ENCODE data around the gene INPP5E. TPM values are rescaled to one million over a fixed set of nuclear protein-coding genes. Genes with fewer than 3 reads are reported as not detected.

Gene INPP5E
- total and polyA plus RNA-seq, 12 donors = 6.6 to 16.8 (median 9.3) TPM

GRCh38 chr9:136441681-136442245 lies 2.1 kb upstream of the INPP5E start:
- H3K27me3 ChIP-seq = no peaks in the 10 kb centered on the region
- ATAC-seq (no peak), DNase-seq (no peak)
- peaks cover 3 to 69% (median 36%) of the 10 kb centered on the region in 9 donors for H3K36me3 ChIP-seq
- intact Hi-C loops (cut with DNase I) = no loop called here
- H3K4me3 ChIP-seq = no peak overlapping the region
- no peak for TF ChIP-seq CTCF (IDR thresholded peaks at IDR 0.05)
- H3K4me1 ChIP-seq = peaks cover 12 to 36% (median 30%) of the 10 kb centered on the region in 9 donors
- H3K9me3 ChIP-seq = no peaks in the 10 kb centered on the region
- 81 to 82% methylated on average over 17 of the region's 17 CpGs for WGBS, 2 donors
- no peak overlapping the region for H3K27ac ChIP-seq

- WGBS, 2 donors = 92 to 95% methylated on average over 15 of the region's 15 CpGs
- TF ChIP-seq CTCF (IDR thresholded peaks at IDR 0.05) = no peak
- no peaks in the 10 kb centered on the region for H3K9me3 ChIP-seq
- DNase-seq = no peak
- peaks cover 3 to 68% (median 31%) of the 10 kb centered on the region in 9 donors for H3K36me3 ChIP-seq
- intact Hi-C loops (cut with DNase I) = no loop called here
- no peak for ATAC-seq
- H3K27ac ChIP-seq = peak overlapping the region in 1 of 10 donors; percentile 88
- no peak overlapping the region for H3K4me3 ChIP-seq
- H3K4me1 ChIP-seq = peaks cover 17 to 41% (median 35%) of the 10 kb centered on the region in 9 donors
- no peaks in the 10 kb centered on the region for H3K27me3 ChIP-seq
Measured at GRCh38 chr9:136441191-136441680, 1.6 kb upstream of the INPP5E start.

- Histone ChIP-seq H3K27ac (peak overlapping the region; percentile 15 to 91 (median 88)), H3K4me1 (peaks cover 18 to 43% (median 38%) of the 10 kb centered on the region in 9 donors), H3K9me3 (no peaks in the 10 kb centered on the region), H3K27me3 (no peaks in the 10 kb centered on the region), H3K4me3 (peak overlapping the region; percentile 78 to 99 (median 96)), H3K36me3 (peaks cover 3 to 60% (median 21%) of the 10 kb centered on the region in 9 donors)
- TF ChIP-seq CTCF (IDR thresholded peaks at IDR 0.05) = no peak
- WGBS, 2 donors = 0% methylated on average over 86 to 91 of the region's 91 CpGs
- intact Hi-C loops (cut with DNase I) = no loop called here
- peak; percentile 9 to 51 (median 17) for ATAC-seq
- peak in 1 of 2 donors; percentile 33 for DNase-seq
Measured at GRCh38 chr9:136438548-136439480, 831 bp downstream of the INPP5E start.

- H3K36me3 ChIP-seq = peaks cover under 1 to 60% (median 16%) of the 10 kb centered on the region in 9 donors
- intact Hi-C loops (cut with DNase I) = no loop called here
- H3K27ac ChIP-seq = peak overlapping the region in 5 of 10 donors; percentile 78 to 90 (median 86)
- ATAC-seq (peak in 2 of 8 donors; percentile 7 to 17), DNase-seq (no peak)
- no peaks in the 10 kb centered on the region for H3K27me3 ChIP-seq
- H3K9me3 ChIP-seq = no peaks in the 10 kb centered on the region
- H3K4me1 ChIP-seq = peaks cover 18 to 43% (median 38%) of the 10 kb centered on the region in 9 donors
- TF ChIP-seq CTCF (IDR thresholded peaks at IDR 0.05) = no peak
- WGBS, 2 donors = 44 to 49% methylated on average over 37 of the region's 37 CpGs
- peak overlapping the region; percentile 78 to 99 (median 96) for H3K4me3 ChIP-seq
Measured at GRCh38 chr9:136437839-136438547, 1.7 kb downstream of the INPP5E start.

Data from heart right ventricle (tissue), 16 donors.